ENCODE results near the gene PYCARD.

GRCh38 chr16:31183432-31184428 lies 18.8 kb downstream of the PYCARD start:
- TF ChIP-seq CTCF (conservative IDR thresholded peaks at IDR 0.05; ENCODE audit: low read depth in 2 of 2) (no peak), CREB1 (CRISPR knock-in tag; IDR thresholded peaks at IDR 0.05; ENCODE audit: low read depth) (no peak), EZH2phosphoT487 (IDR thresholded peaks at IDR 0.05; ENCODE audit: unreplicated experiment) (no peak), ZNF331 (CRISPR knock-in tag; IDR thresholded peaks at IDR 0.05; ENCODE audit: low read depth) (no peak), POLR2AphosphoS5 (IDR thresholded peaks at IDR 0.05; ENCODE audit: low read depth) (no peak)
- TF ChIP-seq, protein P1, sequence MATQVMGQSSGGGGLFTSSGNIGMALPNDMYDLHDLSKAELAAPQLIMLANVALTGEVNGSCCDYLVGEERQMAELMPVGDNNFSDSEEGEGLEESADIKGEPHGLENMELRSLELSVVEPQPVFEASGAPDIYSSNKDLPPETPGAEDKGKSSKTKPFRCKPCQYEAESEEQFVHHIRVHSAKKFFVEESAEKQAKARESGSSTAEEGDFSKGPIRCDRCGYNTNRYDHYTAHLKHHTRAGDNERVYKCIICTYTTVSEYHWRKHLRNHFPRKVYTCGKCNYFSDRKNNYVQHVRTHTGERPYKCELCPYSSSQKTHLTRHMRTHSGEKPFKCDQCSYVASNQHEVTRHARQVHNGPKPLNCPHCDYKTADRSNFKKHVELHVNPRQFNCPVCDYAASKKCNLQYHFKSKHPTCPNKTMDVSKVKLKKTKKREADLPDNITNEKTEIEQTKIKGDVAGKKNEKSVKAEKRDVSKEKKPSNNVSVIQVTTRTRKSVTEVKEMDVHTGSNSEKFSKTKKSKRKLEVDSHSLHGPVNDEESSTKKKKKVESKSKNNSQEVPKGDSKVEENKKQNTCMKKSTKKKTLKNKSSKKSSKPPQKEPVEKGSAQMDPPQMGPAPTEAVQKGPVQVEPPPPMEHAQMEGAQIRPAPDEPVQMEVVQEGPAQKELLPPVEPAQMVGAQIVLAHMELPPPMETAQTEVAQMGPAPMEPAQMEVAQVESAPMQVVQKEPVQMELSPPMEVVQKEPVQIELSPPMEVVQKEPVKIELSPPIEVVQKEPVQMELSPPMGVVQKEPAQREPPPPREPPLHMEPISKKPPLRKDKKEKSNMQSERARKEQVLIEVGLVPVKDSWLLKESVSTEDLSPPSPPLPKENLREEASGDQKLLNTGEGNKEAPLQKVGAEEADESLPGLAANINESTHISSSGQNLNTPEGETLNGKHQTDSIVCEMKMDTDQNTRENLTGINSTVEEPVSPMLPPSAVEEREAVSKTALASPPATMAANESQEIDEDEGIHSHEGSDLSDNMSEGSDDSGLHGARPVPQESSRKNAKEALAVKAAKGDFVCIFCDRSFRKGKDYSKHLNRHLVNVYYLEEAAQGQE (IDR thresholded peaks at IDR 0.05; ENCODE audit: unreplicated experiment), result no peak

Data from GM23338 (cell line).